Neural progenitor cell (in vitro differentiated cells): ENCODE data around the gene SLC6A3. TPM values are rescaled to one million over a fixed set of nuclear protein-coding genes. Genes with fewer than 3 reads are reported as not detected.
"Not testable (repeated sequence)": the region's sequence is repeated elsewhere in the genome, so short reads cannot be mapped to it uniquely, and the experiment has no call there.

ENCODE experiments used
- DNase-seq: peaks from one replicate; pipeline ENCODE4 v3.0.0-alpha.2; 2016; ENCODE audit warnings: low spot score
- H2AFZ ChIP-seq: fragments of 200-600 bp; sonication (generic); replicated peaks from 2 replicates; pipeline ENCODE4 v1.6.1; 2016; ENCODE audit warnings: antibody characterized with exemption
- H3F3A ChIP-seq: fragments of 200-600 bp; sonication (generic); 2 replicates; pipeline ENCODE4 v1.6.1; 2016; ENCODE audit warnings: antibody characterized with exemption, low read depth
- H3K27ac ChIP-seq: fragments of 200-600 bp; sonication (generic); 2 replicates; pipeline ENCODE4 v1.5.1; 2016; ENCODE audit warnings: mild to moderate bottlenecking
- H3K27me3 ChIP-seq: fragments of 200-600 bp; sonication (generic); 2 replicates; pipeline ENCODE4 v1.6.1; 2016; ENCODE audit warnings: mild to moderate bottlenecking, moderate library complexity
- H3K36me3 ChIP-seq: fragments of 200-600 bp; sonication (generic); 2 replicates; pipeline ENCODE4 v1.5.1; 2016
- H3K4me1 ChIP-seq: fragments of 200-600 bp; sonication (generic); 2 replicates; pipeline ENCODE4 v1.6.1; 2016; ENCODE audit warnings: mixed run types
- H3K4me2 ChIP-seq: fragments of 200-600 bp; sonication (generic); 2 replicates; pipeline ENCODE4 v1.6.1; 2016
- H3K4me3 ChIP-seq: fragments of 200-600 bp; sonication (generic); 2 replicates; pipeline ENCODE4 v1.5.1; 2016
- H3K79me2 ChIP-seq: fragments of 200-600 bp; sonication (generic); 2 replicates; pipeline ENCODE4 v1.6.1; 2016; ENCODE audit warnings: low read depth
- H3K9ac ChIP-seq: fragments of 200-600 bp; sonication (generic); 2 replicates; pipeline ENCODE4 v1.6.1; 2016
- H3K9me3 ChIP-seq: fragments of 200-600 bp; sonication (generic); 2 replicates; pipeline ENCODE4 v1.5.1; 2016; ENCODE audit warnings: low read depth
- H4K20me1 ChIP-seq: fragments of 200-600 bp; sonication (generic); 2 replicates; pipeline ENCODE4 v1.6.1; 2016; ENCODE audit warnings: low read depth
- H3K27ac Mint-ChIP-seq: 3 replicates; pipeline ENCODE4 v1.8.0; 2021; ENCODE audit warnings: mixed read lengths
- H3K27me3 Mint-ChIP-seq: 2 replicates; pipeline ENCODE4 v1.8.0; 2022; ENCODE audit warnings: low read depth, mild to moderate bottlenecking, inconsistent platforms, moderate library complexity, mixed read lengths; ENCODE audit not compliant: insufficient read depth
- H3K36me3 Mint-ChIP-seq: 3 replicates; pipeline ENCODE4 v1.8.0; 2021; ENCODE audit warnings: mixed read lengths
- H3K4me1 Mint-ChIP-seq: 3 replicates; pipeline ENCODE4 v1.8.0; 2021; ENCODE audit warnings: mixed read lengths
- H3K4me3 Mint-ChIP-seq: 3 replicates; pipeline ENCODE4 v1.8.0; 2021; ENCODE audit warnings: mild to moderate bottlenecking, moderate library complexity, mixed read lengths
- H3K9me3 Mint-ChIP-seq: 3 replicates; pipeline ENCODE4 v1.8.0; 2020; ENCODE audit warnings: mixed read lengths
- EZH2 ChIP-seq: fragments of 200-600 bp; sonication (generic); IDR thresholded peaks from 2 replicates; pipeline ENCODE4 v1.6.1; 2017; ENCODE audit warnings: antibody characterized with exemption, mild to moderate bottlenecking, moderate library complexity
- EZH2phosphoT487 ChIP-seq: fragments of 200-600 bp; sonication (generic); IDR thresholded peaks from 2 replicates; pipeline ENCODE4 v1.6.1; 2017; ENCODE audit warnings: antibody characterized with exemption
- total RNA-seq: library from RNA; depleted of rRNA; stranded (reverse); fragments of >200 nt; gene quantifications from 2 replicates; pipeline ENCODE4 v1.2.3, GENCODE V29; 2015; ENCODE audit warnings: low replicate concordance
- TF ChIP-seq, protein P1 (sequence below): fragments of 200-600 bp; sonication (generic); IDR thresholded peaks from 2 replicates; pipeline ENCODE4 v1.5.1; 2017; ENCODE audit warnings: antibody characterized with exemption, mild to moderate bottlenecking

The SLC6A3 gene
- total RNA-seq, 1 donor from 2014 or later: 0.32 TPM

DNA sequence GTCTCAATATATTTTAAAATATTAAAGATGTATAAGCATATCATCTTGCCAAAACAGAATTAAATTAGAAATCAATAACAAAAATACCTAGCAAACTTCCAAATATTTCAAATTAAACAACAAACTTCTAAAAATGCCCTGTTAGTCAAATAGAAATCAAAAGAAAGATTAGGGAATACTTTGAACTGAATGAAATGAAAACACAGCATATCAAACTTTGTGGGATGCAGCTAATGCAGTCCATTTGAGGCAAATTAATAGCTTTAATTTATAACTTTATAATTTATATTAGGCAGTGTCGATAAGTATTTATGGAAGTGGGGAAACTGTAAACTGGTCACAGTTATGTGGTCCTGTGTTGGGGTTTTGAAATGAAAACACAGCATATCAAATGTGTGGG is 17.1 kb downstream of the SLC6A3 start:
- Histone ChIP-seq H3K36me3 (no peaks in the 10 kb centered on the region), H3K4me2 (no peak overlapping the region), H3K4me3 (no peak overlapping the region), H2AFZ (no peak overlapping the region), H3K9ac (no peak overlapping the region), H3K9me3 (peaks cover 3% of the 10 kb centered on the region), H3K79me2 (no peaks in the 10 kb centered on the region), H3K27ac (no peak overlapping the region), H3K27me3 (no peaks in the 10 kb centered on the region), H3F3A (no peaks in the 10 kb centered on the region), H3K4me1 (no peaks in the 10 kb centered on the region), H4K20me1 (no peaks in the 10 kb centered on the region)
- DNase-seq: no peak
- H3K4me3 Mint-ChIP-seq: no peak overlapping the region
- TF ChIP-seq, protein P1, sequence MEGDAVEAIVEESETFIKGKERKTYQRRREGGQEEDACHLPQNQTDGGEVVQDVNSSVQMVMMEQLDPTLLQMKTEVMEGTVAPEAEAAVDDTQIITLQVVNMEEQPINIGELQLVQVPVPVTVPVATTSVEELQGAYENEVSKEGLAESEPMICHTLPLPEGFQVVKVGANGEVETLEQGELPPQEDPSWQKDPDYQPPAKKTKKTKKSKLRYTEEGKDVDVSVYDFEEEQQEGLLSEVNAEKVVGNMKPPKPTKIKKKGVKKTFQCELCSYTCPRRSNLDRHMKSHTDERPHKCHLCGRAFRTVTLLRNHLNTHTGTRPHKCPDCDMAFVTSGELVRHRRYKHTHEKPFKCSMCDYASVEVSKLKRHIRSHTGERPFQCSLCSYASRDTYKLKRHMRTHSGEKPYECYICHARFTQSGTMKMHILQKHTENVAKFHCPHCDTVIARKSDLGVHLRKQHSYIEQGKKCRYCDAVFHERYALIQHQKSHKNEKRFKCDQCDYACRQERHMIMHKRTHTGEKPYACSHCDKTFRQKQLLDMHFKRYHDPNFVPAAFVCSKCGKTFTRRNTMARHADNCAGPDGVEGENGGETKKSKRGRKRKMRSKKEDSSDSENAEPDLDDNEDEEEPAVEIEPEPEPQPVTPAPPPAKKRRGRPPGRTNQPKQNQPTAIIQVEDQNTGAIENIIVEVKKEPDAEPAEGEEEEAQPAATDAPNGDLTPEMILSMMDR: no peak
- TF ChIP-seq EZH2: no peak
- TF ChIP-seq EZH2phosphoT487: no peak
- peaks cover 2% of the 10 kb centered on the region for H3K4me1 Mint-ChIP-seq
- peaks cover 4% of the 10 kb centered on the region for H3K27me3 Mint-ChIP-seq
- H3K9me3 Mint-ChIP-seq: peaks cover 43% of the 10 kb centered on the region
- no peak overlapping the region for H3K27ac Mint-ChIP-seq
- H3K36me3 Mint-ChIP-seq: no peaks in the 10 kb centered on the region

DNA sequence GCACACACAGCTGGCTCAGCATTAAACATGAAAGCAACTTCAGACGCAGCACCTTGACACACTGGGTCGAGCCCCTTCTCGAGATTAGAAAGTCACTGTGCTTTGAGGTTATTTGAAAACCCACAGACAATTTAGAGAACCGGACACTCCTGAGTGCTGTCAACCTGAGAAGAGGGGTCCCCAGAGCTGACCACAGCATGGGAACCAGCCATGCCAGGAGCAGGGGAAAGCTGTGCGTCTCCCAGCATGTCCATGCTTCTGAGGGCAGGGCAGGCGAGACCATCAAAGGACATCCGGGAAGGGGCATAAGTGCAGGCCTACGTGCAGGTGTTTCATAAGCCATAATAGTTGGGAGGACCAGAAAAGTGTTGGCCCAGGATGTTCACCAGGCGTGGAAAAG is 20.5 kb downstream of the SLC6A3 start:
- Mint-ChIP-seq H3K9me3 (peaks cover 32% of the 10 kb centered on the region), H3K27me3 (peaks cover 4% of the 10 kb centered on the region), H3K4me1 (peaks cover 2% of the 10 kb centered on the region), H3K27ac (no peak overlapping the region), H3K36me3 (no peaks in the 10 kb centered on the region), H3K4me3 (no peak overlapping the region)
- H2AFZ ChIP-seq: no peak overlapping the region
- no peaks in the 10 kb centered on the region for H3K4me1 ChIP-seq
- no peak overlapping the region for H3K4me2 ChIP-seq
- peaks cover 3% of the 10 kb centered on the region for H3K9me3 ChIP-seq
- H3K27ac ChIP-seq: no peak overlapping the region
- no peak for TF ChIP-seq EZH2phosphoT487
- no peak for TF ChIP-seq EZH2
- TF ChIP-seq, protein P1: no peak
- no peak overlapping the region for H3K4me3 ChIP-seq
- no peaks in the 10 kb centered on the region for H3K27me3 ChIP-seq
- no peak for DNase-seq
- H3K79me2 ChIP-seq: no peaks in the 10 kb centered on the region
- H4K20me1 ChIP-seq: no peaks in the 10 kb centered on the region
- H3K36me3 ChIP-seq: no peaks in the 10 kb centered on the region
- H3F3A ChIP-seq: no peaks in the 10 kb centered on the region
- no peak overlapping the region for H3K9ac ChIP-seq

DNA sequence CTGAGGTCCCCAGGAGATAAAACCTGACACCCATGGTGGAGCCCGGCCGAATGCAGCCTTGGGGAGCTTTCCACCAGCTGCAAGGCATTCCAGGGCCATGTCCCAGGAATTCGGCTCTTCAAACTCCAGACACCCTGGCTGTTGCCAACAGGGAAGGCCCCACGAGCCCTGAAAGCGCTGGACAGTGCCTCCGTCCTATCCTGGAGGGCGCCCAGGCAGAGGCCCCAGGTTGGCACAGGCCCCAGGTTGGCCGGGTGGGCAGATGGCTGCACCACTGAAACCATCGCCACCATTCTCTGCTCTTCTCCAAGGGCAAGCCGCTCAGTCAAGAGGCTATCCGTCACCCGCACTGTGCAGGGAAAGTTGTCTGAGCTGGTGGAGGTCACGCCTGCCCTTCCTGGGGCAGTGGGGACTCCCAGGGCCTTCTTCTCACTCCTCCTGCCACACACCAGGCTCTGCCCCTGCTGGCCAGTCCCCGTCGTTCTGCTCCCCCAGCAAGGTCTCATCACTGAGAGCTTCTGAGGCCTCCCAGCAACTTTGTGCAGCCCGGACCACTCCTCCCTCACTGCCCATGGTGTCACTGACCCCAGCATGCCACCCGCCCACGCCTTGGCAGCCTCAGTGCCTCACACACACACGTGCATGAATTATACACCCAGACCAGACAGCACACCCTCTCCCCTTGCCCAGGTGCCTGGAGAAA is 21.2 kb downstream of the SLC6A3 start:
- no peak overlapping the region for H3K4me3 Mint-ChIP-seq
- no peaks in the 10 kb centered on the region for H3K36me3 ChIP-seq
- H3K4me3 ChIP-seq: no peak overlapping the region
- no peaks in the 10 kb centered on the region for H3K27me3 ChIP-seq
- H4K20me1 ChIP-seq: no peaks in the 10 kb centered on the region
- no peaks in the 10 kb centered on the region for H3K4me1 ChIP-seq
- H3K27me3 Mint-ChIP-seq: peaks cover 6% of the 10 kb centered on the region
- H3K9me3 ChIP-seq: peaks cover 3% of the 10 kb centered on the region
- no peaks in the 10 kb centered on the region for H3F3A ChIP-seq
- no peaks in the 10 kb centered on the region for H3K79me2 ChIP-seq
- H3K27ac Mint-ChIP-seq: no peak overlapping the region
- no peak for TF ChIP-seq EZH2phosphoT487
- no peak for TF ChIP-seq EZH2
- TF ChIP-seq, protein P1: no peak
- DNase-seq: no peak
- no peak overlapping the region for H3K9ac ChIP-seq
- H2AFZ ChIP-seq: no peak overlapping the region
- H3K4me2 ChIP-seq: no peak overlapping the region
- H3K9me3 Mint-ChIP-seq: peaks cover 26% of the 10 kb centered on the region
- no peaks in the 10 kb centered on the region for H3K36me3 Mint-ChIP-seq
- H3K27ac ChIP-seq: no peak overlapping the region
- no peaks in the 10 kb centered on the region for H3K4me1 Mint-ChIP-seq

DNA sequence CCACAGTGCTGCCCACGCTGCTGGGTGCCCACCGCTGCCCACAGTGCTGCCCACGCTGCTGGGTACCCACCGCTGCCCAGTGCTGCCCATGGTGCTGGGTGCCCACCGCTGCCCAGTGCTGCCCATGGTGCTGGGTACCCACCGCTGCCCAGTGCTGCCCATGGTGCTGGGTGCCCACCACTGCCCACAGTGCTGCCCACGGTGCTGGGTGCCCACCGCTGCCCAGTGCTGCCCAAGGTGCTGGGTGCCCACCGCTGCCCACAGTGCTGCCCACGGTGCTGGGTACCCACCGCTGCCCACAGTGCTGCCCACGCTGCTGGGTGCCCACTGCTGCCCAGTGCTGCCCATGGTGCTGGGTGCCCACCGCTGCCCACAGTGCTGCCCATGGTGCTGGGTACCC is 22.7 kb downstream of the SLC6A3 start:
- not testable (repeated sequence) for H3K4me1 Mint-ChIP-seq, H3K4me1 ChIP-seq, H3K36me3 Mint-ChIP-seq, H3K9me3 ChIP-seq, H3K4me2 ChIP-seq, H3K4me3 Mint-ChIP-seq, H3K9ac ChIP-seq, H3K79me2 ChIP-seq, H3K36me3 ChIP-seq, H3F3A ChIP-seq, H4K20me1 ChIP-seq, H3K4me3 ChIP-seq, DNase-seq, H3K27ac ChIP-seq, H3K27ac Mint-ChIP-seq, H2AFZ ChIP-seq, H3K27me3 ChIP-seq
- Mint-ChIP-seq H3K9me3 (peaks cover 18% of the 10 kb centered on the region), H3K27me3 (peaks cover 10% of the 10 kb centered on the region)
